Measurements from ENCODE around the gene CAPNS2. TPM values are rescaled to one million over a fixed set of nuclear protein-coding genes. Genes with fewer than 3 reads are reported as not detected.

CAPNS2 gene
- total RNA-seq = 1 to 10 TPM in 1 of 2 donors, not detected in 1; 1.0 TPM

DNA sequence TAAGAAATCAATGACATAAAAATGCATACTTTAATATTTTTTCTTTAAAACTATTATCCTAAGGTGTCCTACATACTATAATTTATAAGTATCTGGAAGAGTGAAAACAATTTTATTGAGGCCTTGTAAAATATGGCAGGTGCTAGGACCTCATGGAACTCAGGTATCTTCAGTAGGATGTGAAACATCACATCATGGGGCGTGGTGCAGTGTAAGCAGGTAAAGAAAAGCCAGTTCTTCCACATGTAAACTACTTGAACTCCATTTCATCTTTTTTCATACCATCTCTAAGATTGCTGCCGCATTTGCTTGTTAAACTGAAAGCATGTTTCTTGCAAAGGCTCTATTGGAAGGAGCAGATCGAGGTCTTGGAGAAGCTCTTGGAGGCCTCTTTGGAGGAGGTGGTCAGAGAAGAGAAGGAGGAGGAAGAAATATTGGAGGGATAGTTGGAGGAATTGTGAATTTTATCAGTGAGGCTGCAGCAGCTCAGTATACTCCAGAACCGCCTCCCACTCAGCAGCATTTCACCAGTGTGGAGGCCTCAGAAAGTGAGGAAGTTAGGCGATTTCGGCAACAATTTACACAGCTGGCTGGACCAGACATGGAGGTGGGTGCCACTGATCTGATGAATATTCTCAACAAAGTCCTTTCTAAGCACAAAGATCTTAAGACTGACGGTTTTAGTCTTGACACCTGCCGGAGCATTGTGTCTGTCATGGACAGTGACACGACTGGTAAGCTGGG, at the start of gene CAPNS2:
CAPNS2 (plus strand) TSS at position 253 of the 744 bp plus-strand sequence; CDS start at position 326, 73 bp downstream.
- H3K27ac ChIP-seq = no peak within 1 kb of the TSS
- no peak within 1 kb of the TSS for H3K4me3 ChIP-seq
- intact Hi-C loops (cut with DNase I) = no loop called here
- ATAC-seq (no peak), DNase-seq (no peak)
- H3K27me3 ChIP-seq = no peaks in the 10 kb centered on the region
- H3K4me1 ChIP-seq = no peaks in the 10 kb centered on the region
- H3K36me3 ChIP-seq (replicated peaks in 1 of 2; ENCODE audit: insufficient read depth in 1 of 2, low read depth in 2 of 2) = no peaks in the 10 kb centered on the region
- WGBS, 2 donors = 90 to 91% methylated on average over 9 of the region's 9 CpGs
- no peaks in the 10 kb centered on the region for H3K9me3 ChIP-seq
- no peak for TF ChIP-seq POLR2A (IDR thresholded peaks at IDR 0.05)
- TF ChIP-seq, protein P1, sequence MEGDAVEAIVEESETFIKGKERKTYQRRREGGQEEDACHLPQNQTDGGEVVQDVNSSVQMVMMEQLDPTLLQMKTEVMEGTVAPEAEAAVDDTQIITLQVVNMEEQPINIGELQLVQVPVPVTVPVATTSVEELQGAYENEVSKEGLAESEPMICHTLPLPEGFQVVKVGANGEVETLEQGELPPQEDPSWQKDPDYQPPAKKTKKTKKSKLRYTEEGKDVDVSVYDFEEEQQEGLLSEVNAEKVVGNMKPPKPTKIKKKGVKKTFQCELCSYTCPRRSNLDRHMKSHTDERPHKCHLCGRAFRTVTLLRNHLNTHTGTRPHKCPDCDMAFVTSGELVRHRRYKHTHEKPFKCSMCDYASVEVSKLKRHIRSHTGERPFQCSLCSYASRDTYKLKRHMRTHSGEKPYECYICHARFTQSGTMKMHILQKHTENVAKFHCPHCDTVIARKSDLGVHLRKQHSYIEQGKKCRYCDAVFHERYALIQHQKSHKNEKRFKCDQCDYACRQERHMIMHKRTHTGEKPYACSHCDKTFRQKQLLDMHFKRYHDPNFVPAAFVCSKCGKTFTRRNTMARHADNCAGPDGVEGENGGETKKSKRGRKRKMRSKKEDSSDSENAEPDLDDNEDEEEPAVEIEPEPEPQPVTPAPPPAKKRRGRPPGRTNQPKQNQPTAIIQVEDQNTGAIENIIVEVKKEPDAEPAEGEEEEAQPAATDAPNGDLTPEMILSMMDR (IDR thresholded peaks at IDR 0.05) = no peak

DNA sequence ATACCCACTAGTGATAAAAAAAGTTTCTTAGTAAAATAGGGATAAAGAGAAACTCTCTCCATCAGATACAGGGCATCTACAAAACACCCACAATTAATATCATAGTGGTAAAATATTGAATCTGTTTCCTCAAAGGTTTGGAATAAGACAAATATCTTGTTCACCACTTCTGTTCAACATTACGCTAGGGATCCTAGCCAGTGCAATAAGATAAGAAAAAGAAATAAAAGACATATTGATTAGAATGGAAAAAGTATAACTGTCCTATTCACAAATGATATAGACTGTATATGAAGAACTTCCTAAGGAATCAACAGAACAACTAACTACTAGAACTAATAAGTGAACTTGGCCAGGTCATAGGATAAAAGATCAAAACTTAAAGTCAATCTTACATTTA, 44.7 kb upstream of the CAPNS2 start:
- no peak overlapping the region for H3K4me3 ChIP-seq
- intact Hi-C loops (cut with DNase I) = no loop called here
- no peaks in the 10 kb centered on the region for H3K36me3 ChIP-seq (replicated peaks in 1 of 2; ENCODE audit: insufficient read depth in 1 of 2, low read depth in 2 of 2)
- peaks cover 0 to 6% (median 0%) of the 10 kb centered on the region in 3 donors for H3K9me3 ChIP-seq
- 26 to 37% methylated on average over 1 of the region's 1 CpG for WGBS, 2 donors
- DNase-seq (no peak), ATAC-seq (no peak)
- TF ChIP-seq, protein P1 (IDR thresholded peaks at IDR 0.05) = no peak
- no peak for TF ChIP-seq POLR2A (IDR thresholded peaks at IDR 0.05)
- no peaks in the 10 kb centered on the region for H3K4me1 ChIP-seq
- no peaks in the 10 kb centered on the region for H3K27me3 ChIP-seq
- no peak overlapping the region for H3K27ac ChIP-seq

- 23 to 33% methylated on average over 2 of the region's 2 CpGs for WGBS, 2 donors
- Histone ChIP-seq H3K27ac (no peak overlapping the region), H3K4me1 (no peaks in the 10 kb centered on the region), H3K9me3 (peaks cover 0 to 5% (median 0%) of the 10 kb centered on the region in 3 donors), H3K4me3 (no peak overlapping the region), H3K27me3 (no peaks in the 10 kb centered on the region), H3K36me3 (replicated peaks in 1 of 2; ENCODE audit: insufficient read depth in 1 of 2, low read depth in 2 of 2) (no peaks in the 10 kb centered on the region)
- TF ChIP-seq, protein P1 (IDR thresholded peaks at IDR 0.05) = no peak
- no peak for TF ChIP-seq POLR2A (IDR thresholded peaks at IDR 0.05)
- intact Hi-C loops (cut with DNase I) = no loop called here
- DNase-seq (no peak), ATAC-seq (no peak)
Observed at GRCh38 chr16:55526441-55526840, 40.0 kb upstream of the CAPNS2 start.

DNA sequence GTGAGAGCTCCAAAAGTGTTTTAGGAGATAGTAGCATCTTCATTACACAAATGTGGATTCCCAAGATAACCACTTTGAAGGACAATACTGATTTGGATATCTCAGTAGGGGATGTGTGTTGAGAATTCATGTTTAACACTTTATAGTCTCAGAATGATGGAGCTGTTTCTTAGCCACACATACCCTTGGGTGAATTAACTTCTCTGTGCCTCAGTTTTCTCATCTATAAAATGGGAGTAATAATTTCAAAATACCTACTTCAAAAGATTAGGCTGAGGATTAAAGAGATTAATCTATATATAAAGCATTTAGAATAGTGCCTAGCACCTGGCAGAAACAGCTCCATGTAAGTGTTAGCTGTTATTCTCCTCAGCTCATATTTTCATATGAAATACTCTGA, 38.6 kb upstream of the CAPNS2 start:
- TF ChIP-seq, protein P1 (IDR thresholded peaks at IDR 0.05) = no peak
- TF ChIP-seq POLR2A (IDR thresholded peaks at IDR 0.05) = no peak
- no peak for DNase-seq
- H3K9me3 ChIP-seq = no peaks in the 10 kb centered on the region
- H3K4me3 ChIP-seq = no peak overlapping the region
- no peaks in the 10 kb centered on the region for H3K27me3 ChIP-seq
- H3K27ac ChIP-seq = no peak overlapping the region
- H3K36me3 ChIP-seq (replicated peaks in 1 of 2; ENCODE audit: insufficient read depth in 1 of 2, low read depth in 2 of 2) = no peaks in the 10 kb centered on the region
- H3K4me1 ChIP-seq = no peaks in the 10 kb centered on the region
- ATAC-seq = no peak
- intact Hi-C loops (cut with DNase I) = no loop called here

- intact Hi-C loops (cut with DNase I) = no loop called here
- H3K27ac ChIP-seq = no peak overlapping the region
- no peaks in the 10 kb centered on the region for H3K9me3 ChIP-seq
- no peaks in the 10 kb centered on the region for H3K4me1 ChIP-seq
- ATAC-seq (no peak), DNase-seq (no peak)
- WGBS, 2 donors = 79% methylated on average over 2 of the region's 2 CpGs
- no peaks in the 10 kb centered on the region for H3K36me3 ChIP-seq (replicated peaks in 1 of 2; ENCODE audit: insufficient read depth in 1 of 2, low read depth in 2 of 2)
- TF ChIP-seq, protein P1 (IDR thresholded peaks at IDR 0.05) = no peak
- no peak for TF ChIP-seq POLR2A (IDR thresholded peaks at IDR 0.05)
- H3K4me3 ChIP-seq = no peak overlapping the region
- no peaks in the 10 kb centered on the region for H3K27me3 ChIP-seq
Observed at GRCh38 chr16:55529018-55529417, 37.5 kb upstream of the CAPNS2 start.
